Stimulated activated CD8-positive, alpha-beta memory T cell treated with anti-CD3 and anti-CD28 coated beads, Interleukin-4, amount 100 ng/mL, for 48 hours (primary cell): ENCODE data around the gene LPCAT1.
"Not testable (repeated sequence)": the region's sequence is repeated elsewhere in the genome, so short reads cannot be mapped to it uniquely, and the experiment has no call there.

ENCODE experiments used
- DNase-seq: peaks from one replicate; pipeline ENCODE4 v3.0.0-alpha.2; 2020

Gene LPCAT1

GRCh38 chr5:1463326-1464095, 60.2 kb downstream of the LPCAT1 start:
- DNase-seq: no peak

- no peak for DNase-seq
These were observed 61.4 kb downstream of the LPCAT1 start for GRCh38 chr5:1462358-1462757.

- no peak for DNase-seq
These were observed 62.4 kb downstream of the LPCAT1 start for GRCh38 chr5:1461396-1461795.

GRCh38 chr5:1460054-1460682, 63.6 kb downstream of the LPCAT1 start:
- DNase-seq: no peak

- not testable (repeated sequence) for DNase-seq
These were observed 64.3 kb downstream of the LPCAT1 start for GRCh38 chr5:1459435-1459834.

- DNase-seq: not testable (repeated sequence)
These were observed 67.5 kb downstream of the LPCAT1 start for GRCh38 chr5:1456110-1456881.

- no peak for DNase-seq
These were observed 70.1 kb downstream of the LPCAT1 start for GRCh38 chr5:1453613-1454012.

GRCh38 chr5:1449081-1449630, 74.6 kb downstream of the LPCAT1 start:
- DNase-seq: no peak

GRCh38 chr5:1448511-1449011, 75.2 kb downstream of the LPCAT1 start:
- DNase-seq: peak; percentile 62

GRCh38 chr5:1447671-1448361, 75.9 kb downstream of the LPCAT1 start:
- no peak for DNase-seq

- DNase-seq: no peak
These were observed 77.0 kb downstream of the LPCAT1 start for GRCh38 chr5:1446602-1447343.

- no peak for DNase-seq
These were observed 77.8 kb downstream of the LPCAT1 start for GRCh38 chr5:1445689-1446601.

GRCh38 chr5:1445313-1445688, 78.5 kb downstream of the LPCAT1 start, which contains the start of gene SLC6A3:
TSS of gene SLC6A3 (minus strand) at chr5:1445440. CDS start at chr5:1443197, 2,243 bp downstream.
- peak; percentile 57 for DNase-seq

- DNase-seq: no peak
These were observed 79.2 kb downstream of the LPCAT1 start for GRCh38 chr5:1444361-1445189.

- no peak for DNase-seq
These were observed 79.8 kb downstream of the LPCAT1 start for GRCh38 chr5:1443991-1444360.

- DNase-seq: no peak
These were observed 80.6 kb downstream of the LPCAT1 start for GRCh38 chr5:1443171-1443570.

GRCh38 chr5:1442222-1443145, 81.3 kb downstream of the LPCAT1 start:
- DNase-seq: no peak

- no peak for DNase-seq
These were observed 82.4 kb downstream of the LPCAT1 start for GRCh38 chr5:1441166-1441865.
